ENCODE results near the gene GRIN2C.
A peak's percentile ranks its signal among the peaks of the same experiment; 100 is the strongest.

DNA sequence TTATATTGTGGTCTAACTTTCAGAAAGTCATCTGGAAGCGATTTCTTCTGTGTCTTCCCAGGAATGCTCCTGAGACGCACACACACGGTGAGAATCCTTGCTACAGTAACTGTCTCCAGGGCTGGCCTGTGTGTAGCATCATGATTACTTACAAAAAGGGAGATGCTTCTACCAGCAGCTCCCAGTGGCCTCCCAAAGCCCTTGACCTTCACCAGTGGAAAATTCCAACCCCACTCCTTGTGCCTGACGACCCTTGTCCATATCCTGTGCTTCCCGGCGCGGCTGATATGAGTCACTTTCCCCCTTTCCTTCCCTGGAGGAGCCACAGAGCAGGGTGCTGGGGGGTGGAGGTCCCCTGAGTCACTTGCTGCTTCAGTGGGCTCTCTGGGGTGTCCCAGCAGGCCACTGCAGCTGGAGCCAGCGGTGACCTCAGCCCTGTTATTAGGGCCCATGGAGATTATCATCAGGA is 61.4 kb downstream of the GRIN2C start:
- peak; percentile 54; the same call in 1 of the 2 replicates for TF ChIP-seq EP300 (IDR thresholded peaks at IDR 0.05; ENCODE audit: borderline replicate concordance)
- no peak for TF ChIP-seq FOXM1 (IDR thresholded peaks at IDR 0.05; ENCODE audit: borderline replicate concordance, low read depth)
- no peak for TF ChIP-seq RAD21 (IDR thresholded peaks at IDR 0.05; ENCODE audit: low read depth)
- TF ChIP-seq TCF12 (IDR thresholded peaks at IDR 0.05; ENCODE audit: low read depth): peak; percentile 62
- TF ChIP-seq, protein P1, sequence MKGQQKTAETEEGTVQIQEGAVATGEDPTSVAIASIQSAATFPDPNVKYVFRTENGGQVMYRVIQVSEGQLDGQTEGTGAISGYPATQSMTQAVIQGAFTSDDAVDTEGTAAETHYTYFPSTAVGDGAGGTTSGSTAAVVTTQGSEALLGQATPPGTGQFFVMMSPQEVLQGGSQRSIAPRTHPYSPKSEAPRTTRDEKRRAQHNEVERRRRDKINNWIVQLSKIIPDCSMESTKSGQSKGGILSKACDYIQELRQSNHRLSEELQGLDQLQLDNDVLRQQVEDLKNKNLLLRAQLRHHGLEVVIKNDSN (IDR thresholded peaks at IDR 0.05): no peak
- no peak for TF ChIP-seq EGR1 (IDR thresholded peaks at IDR 0.05)

Data from Ishikawa (cell line).